Cardiac septum (tissue), 1 donor: ENCODE measurements around the gene ARHGAP4. TPM values are rescaled to one million over a fixed set of nuclear protein-coding genes. Genes with fewer than 3 reads are reported as not detected.
A peak's percentile ranks its signal among the peaks of the same experiment; 100 is the strongest.

Experiments used
- DNase-seq: peaks from one replicate; pipeline ENCODE4 v3.0.0-alpha.2; 2020; ENCODE audit warnings: low spot score
- intact Hi-C: fragments of 100-400 bp; cut with DNase I; formaldehyde crosslinking; loops from one replicate; pipeline ENCODE4 v1.14.0; 2022
- total RNA-seq: library from RNA; stranded (reverse); fragmentation: NEBNext Ultra II Directional; extraction: Animal tissue kit (Norgen Biotek cat#: 25700); gene quantifications from one replicate; pipeline ENCODE4 v1.2.1, GENCODE V29; 2021
- donor health status: DM: no; HTN: no; CAD: no.

Gene ARHGAP4
- total RNA-seq, 1 donor from 2014 or later = 22.9 TPM

GRCh38 chrX:153873282-153874084 is 52.6 kb downstream of the ARHGAP4 start:
- no peak for DNase-seq
- intact Hi-C loops = no loop called here

- intact Hi-C loops = no loop called here
- no peak for DNase-seq
Observed at GRCh38 chrX:153871946-153872878, 53.9 kb downstream of the ARHGAP4 start.

- intact Hi-C loops = no loop called here
- DNase-seq = no peak
Observed at GRCh38 chrX:153871451-153871850, 54.6 kb downstream of the ARHGAP4 start.

- DNase-seq = peak; percentile 61
Observed at GRCh38 chrX:153870791-153871360, 55.2 kb downstream of the ARHGAP4 start.

GRCh38 chrX:153870288-153870690 is 55.8 kb downstream of the ARHGAP4 start:
- intact Hi-C loops = no loop called here
- peak; percentile 63 for DNase-seq

More at GRCh38 chrX:153870791-153871360, 55.2 kb downstream of the ARHGAP4 start:
- intact Hi-C loops = no loop called here

- DNase-seq = peak; percentile 72
- intact Hi-C loops = no loop called here
Observed at GRCh38 chrX:153869473-153870287, 56.4 kb downstream of the ARHGAP4 start.

- peak; percentile 65 for DNase-seq
- intact Hi-C loops = no loop called here
Observed at GRCh38 chrX:153868576-153869472, 57.2 kb downstream of the ARHGAP4 start.

- peak; percentile 63 for DNase-seq
- intact Hi-C loops = no loop called here
Observed at GRCh38 chrX:153867671-153868070, 58.4 kb downstream of the ARHGAP4 start.

GRCh38 chrX:153867139-153867538 is 58.9 kb downstream of the ARHGAP4 start:
- peak; percentile 51 for DNase-seq
- intact Hi-C loops = no loop called here

GRCh38 chrX:153866302-153867019 is 59.6 kb downstream of the ARHGAP4 start:
- peak; percentile 47 for DNase-seq
- intact Hi-C loops = no loop called here

- peak; percentile 44 for DNase-seq
- intact Hi-C loops = no loop called here
Observed at GRCh38 chrX:153865685-153866084, 60.4 kb downstream of the ARHGAP4 start.

GRCh38 chrX:153865321-153865580 is 60.8 kb downstream of the ARHGAP4 start:
- peak; percentile 59 for DNase-seq
- intact Hi-C loops = no loop called here

- DNase-seq = peak; percentile 66
Observed at GRCh38 chrX:153864561-153865320, 61.3 kb downstream of the ARHGAP4 start.

GRCh38 chrX:153864101-153864500 is 62.0 kb downstream of the ARHGAP4 start:
- peak; percentile 10 for DNase-seq
- intact Hi-C loops = no loop called here

More at GRCh38 chrX:153864561-153865320, 61.3 kb downstream of the ARHGAP4 start:
- intact Hi-C loops = no loop called here

GRCh38 chrX:153863251-153863991 is 62.6 kb downstream of the ARHGAP4 start:
- intact Hi-C loops = no loop called here
- no peak for DNase-seq
